Neural cell (in vitro differentiated cells): Measurements from ENCODE around the gene IGFBP2. TPM values are rescaled to one million over a fixed set of nuclear protein-coding genes. Genes with fewer than 3 reads are reported as not detected.

ENCODE experiments used
- H2AFZ ChIP-seq: fragments of 200-600, 300-800 bp; sonication (generic), shearing (Covaris generic); 2 replicates; pipeline ENCODE4 v1.6.0; 2014; ENCODE audit warnings: low read depth, mild to moderate bottlenecking, antibody characterized with exemption, low read length, moderate library complexity
- H3F3A ChIP-seq: fragments of 200-600 bp; shearing (Covaris generic); 2 replicates; pipeline ENCODE4 v1.6.1; 2016; ENCODE audit warnings: mild to moderate bottlenecking, moderate library complexity, mixed read lengths, antibody characterized with exemption, low read length; ENCODE audit not compliant: insufficient read depth, poor library complexity, severe bottlenecking
- H3K27ac ChIP-seq: fragments of 200-600, 300-800 bp; sonication (generic), shearing (Covaris generic); 2 replicates; pipeline ENCODE4 v1.5.1; 2014; ENCODE audit warnings: mild to moderate bottlenecking, low read length, moderate library complexity
- H3K27me3 ChIP-seq: fragments of 300-800, 200-600 bp; sonication (generic), shearing (Covaris generic); 2 replicates; pipeline ENCODE4 v1.6.0; 2014; ENCODE audit warnings: mild to moderate bottlenecking, low read depth, low read length, moderate library complexity; ENCODE audit not compliant: insufficient read depth
- H3K36me3 ChIP-seq: fragments of 300-800, 200-600 bp; sonication (generic), shearing (Covaris generic); 2 replicates; pipeline ENCODE4 v1.5.1; 2014; ENCODE audit warnings: mild to moderate bottlenecking, antibody characterized with exemption, low read length, moderate library complexity; ENCODE audit not compliant: insufficient read depth
- H3K4me2 ChIP-seq: fragments of 300-800, 200-600 bp; sonication (generic), shearing (Covaris generic); 2 replicates; pipeline ENCODE4 v1.6.0; 2014; ENCODE audit warnings: mild to moderate bottlenecking, low read length
- H3K4me3 ChIP-seq: fragments of 300-800, 200-600 bp; sonication (generic), shearing (Covaris generic); 2 replicates; pipeline ENCODE4 v1.5.1; 2014; ENCODE audit warnings: mild to moderate bottlenecking, low read length, moderate library complexity
- H3K79me2 ChIP-seq: fragments of 200-600 bp; shearing (Covaris generic); replicated peaks from 2 replicates; pipeline ENCODE4 v1.6.0; 2014; ENCODE audit warnings: mild to moderate bottlenecking, low read length, moderate library complexity; ENCODE audit not compliant: insufficient read depth
- H3K9ac ChIP-seq: fragments of 300-800, 200-600 bp; sonication (generic), shearing (Covaris generic); 2 replicates; pipeline ENCODE4 v1.6.1; 2016; ENCODE audit warnings: mild to moderate bottlenecking, low read length, mixed read lengths
- H3K9me2 ChIP-seq: fragments of 200-600 bp; shearing (Covaris generic); 2 replicates; pipeline ENCODE4 v1.6.1; 2016; ENCODE audit warnings: mild to moderate bottlenecking, low read length, mixed read lengths; ENCODE audit not compliant: insufficient read depth
- H3K9me3 ChIP-seq: fragments of 200-600, 300-800 bp; sonication (generic), shearing (Covaris generic); 2 replicates; pipeline ENCODE4 v1.6.1; 2016; ENCODE audit warnings: mild to moderate bottlenecking, mixed run types, low read length, moderate library complexity, mixed read lengths
- H4K20me1 ChIP-seq: fragments of 200-600 bp; shearing (Covaris generic); 2 replicates; pipeline ENCODE4 v1.6.1; 2016; ENCODE audit warnings: mild to moderate bottlenecking, mixed run types; ENCODE audit not compliant: insufficient read depth
- CTCF ChIP-seq: fragments of 450-650 bp; IDR thresholded peaks from 2 replicates; pipeline ENCODE4 v1.5.1; 2014; ENCODE audit warnings: antibody characterized with exemption, mild to moderate bottlenecking, moderate library complexity; ENCODE audit not compliant: poor library complexity, severe bottlenecking
- EP300 ChIP-seq: fragments of 450-650 bp; conservative IDR thresholded peaks from 2 replicates; pipeline ENCODE4 v1.6.1; 2014; ENCODE audit warnings: antibody characterized with exemption, mild to moderate bottlenecking, moderate library complexity; ENCODE audit not compliant: poor library complexity, severe bottlenecking
- EZH2 ChIP-seq: fragments of 200-600, 300-800 bp; shearing (Covaris generic), sonication (generic); IDR thresholded peaks from 2 replicates; pipeline ENCODE4 v1.6.1; 2014; ENCODE audit warnings: antibody characterized with exemption, low read length, borderline replicate concordance, mild to moderate bottlenecking; ENCODE audit not compliant: insufficient read depth, poor library complexity, severe bottlenecking
- MXI1 ChIP-seq: fragments of 450-650 bp; conservative IDR thresholded peaks from 2 replicates; pipeline ENCODE4 v1.6.1; 2014; ENCODE audit warnings: antibody characterized with exemption, mild to moderate bottlenecking; ENCODE audit not compliant: poor library complexity, severe bottlenecking
- POLR2AphosphoS5 ChIP-seq: IDR thresholded peaks from 2 replicates; pipeline ENCODE4 v1.6.1; 2012
- RAD21 ChIP-seq: fragments of 450-650 bp; conservative IDR thresholded peaks from 2 replicates; pipeline ENCODE4 v1.6.1; 2014; ENCODE audit warnings: antibody characterized with exemption, mild to moderate bottlenecking, moderate library complexity
- REST ChIP-seq: IDR thresholded peaks from 2 replicates; pipeline ENCODE4 v1.6.1; 2012; ENCODE audit warnings: borderline replicate concordance
- SMC3 ChIP-seq: fragments of 450-650 bp; conservative IDR thresholded peaks from 2 replicates; pipeline ENCODE4 v1.6.1; 2014; ENCODE audit warnings: antibody characterized with exemption, mild to moderate bottlenecking, moderate library complexity; ENCODE audit not compliant: poor library complexity
- TAF1 ChIP-seq: IDR thresholded peaks from 2 replicates; pipeline ENCODE4 v1.6.1; 2012; ENCODE audit warnings: low read depth
- polyA plus RNA-seq: library from polyadenylated mRNA; depleted of rRNA; stranded (reverse); fragments of >200 nt; gene quantifications from 2 replicates; pipeline ENCODE4 v1.2.3, GENCODE V29; 2014

The IGFBP2 gene
- polyA plus RNA-seq, 1 donor from 2014 or later = 150 TPM

DNA sequence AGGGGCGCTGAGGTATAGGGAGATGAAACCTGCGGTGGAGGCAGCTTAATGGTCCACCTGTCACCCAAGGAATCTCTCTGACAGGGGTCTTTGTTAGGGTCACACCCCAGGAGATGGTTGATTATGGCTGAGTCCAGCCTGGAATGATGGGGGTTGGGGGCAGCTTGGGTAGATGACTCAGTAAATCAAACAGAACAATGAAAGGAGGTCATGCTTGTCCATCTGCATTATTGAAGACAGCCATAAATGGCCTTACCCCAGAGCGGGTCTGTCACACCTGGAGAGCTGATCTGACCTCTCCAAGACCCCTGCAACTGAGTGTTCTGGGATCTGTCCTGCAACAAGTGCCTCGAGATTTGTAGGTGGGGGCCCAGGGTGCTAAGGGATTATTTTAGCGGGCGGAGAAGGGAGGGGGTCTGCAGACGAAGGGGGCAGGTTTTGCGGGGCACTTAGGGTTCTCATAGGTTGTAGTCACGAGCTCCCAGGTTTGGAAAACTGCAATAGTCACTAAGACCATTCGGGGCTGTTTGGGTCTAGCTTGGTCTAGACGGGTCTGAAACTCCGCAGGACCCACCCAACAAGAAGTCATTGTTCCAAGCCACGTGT, 771 bp upstream of the IGFBP2 start:
- H3K9ac ChIP-seq = no peak overlapping the region
- H3K79me2 ChIP-seq = peaks cover 20% of the 10 kb centered on the region
- H3K9me3 ChIP-seq = no peaks in the 10 kb centered on the region
- H3K4me2 ChIP-seq = peak overlapping the region; percentile 55
- no peaks in the 10 kb centered on the region for H3K27me3 ChIP-seq
- H3K27ac ChIP-seq = no peak overlapping the region
- H3F3A ChIP-seq = peaks cover 4% of the 10 kb centered on the region
- peak overlapping the region; percentile 71 for H3K4me3 ChIP-seq
- peak overlapping the region; percentile 15 for H2AFZ ChIP-seq
- H4K20me1 ChIP-seq = no peaks in the 10 kb centered on the region
- no peak for TF ChIP-seq CTCF
- no peak for TF ChIP-seq EP300
- no peak for TF ChIP-seq TAF1
- no peak for TF ChIP-seq MXI1
- TF ChIP-seq RAD21 = no peak
- no peak for TF ChIP-seq REST
- TF ChIP-seq SMC3 = no peak
- no peak for TF ChIP-seq EZH2
- TF ChIP-seq POLR2AphosphoS5 = no peak
- H3K36me3 ChIP-seq = no peaks in the 10 kb centered on the region
- H3K9me2 ChIP-seq = no peaks in the 10 kb centered on the region

DNA sequence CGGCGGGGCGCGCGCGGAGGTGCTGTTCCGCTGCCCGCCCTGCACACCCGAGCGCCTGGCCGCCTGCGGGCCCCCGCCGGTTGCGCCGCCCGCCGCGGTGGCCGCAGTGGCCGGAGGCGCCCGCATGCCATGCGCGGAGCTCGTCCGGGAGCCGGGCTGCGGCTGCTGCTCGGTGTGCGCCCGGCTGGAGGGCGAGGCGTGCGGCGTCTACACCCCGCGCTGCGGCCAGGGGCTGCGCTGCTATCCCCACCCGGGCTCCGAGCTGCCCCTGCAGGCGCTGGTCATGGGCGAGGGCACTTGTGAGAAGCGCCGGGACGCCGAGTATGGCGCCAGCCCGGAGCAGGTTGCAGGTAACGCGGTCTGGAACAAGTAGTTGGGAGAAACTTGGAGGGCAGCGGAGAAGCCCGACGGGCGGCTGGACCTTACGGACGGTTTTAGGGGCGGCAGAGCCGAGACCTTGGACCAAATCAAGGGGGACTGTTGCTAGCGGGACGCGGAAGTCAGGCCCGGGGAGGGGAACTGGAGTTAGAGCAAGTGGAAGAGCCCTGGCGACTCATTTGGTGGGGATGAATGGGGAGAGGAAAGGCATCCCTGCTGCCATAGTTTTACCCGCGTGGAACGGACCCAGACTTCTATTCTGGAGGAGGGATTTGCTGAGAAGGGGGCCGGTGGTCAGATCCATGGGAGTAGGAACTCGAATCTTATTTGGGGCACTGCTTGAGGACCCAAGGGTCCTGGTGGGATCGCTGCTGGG, 573 bp downstream of the IGFBP2 start:
- no peaks in the 10 kb centered on the region for H3K9me3 ChIP-seq
- no peaks in the 10 kb centered on the region for H4K20me1 ChIP-seq
- peaks cover 26% of the 10 kb centered on the region for H3K79me2 ChIP-seq
- peak overlapping the region; percentile 68 for H3K9ac ChIP-seq
- no peak overlapping the region for H2AFZ ChIP-seq
- H3K4me2 ChIP-seq = peak overlapping the region; percentile 94
- H3K36me3 ChIP-seq = no peaks in the 10 kb centered on the region
- TF ChIP-seq CTCF (no peak), TAF1 (no peak), RAD21 (peak; percentile 7), MXI1 (peak; percentile 9), SMC3 (no peak), EZH2 (no peak), REST (no peak), EP300 (no peak)
- H3F3A ChIP-seq = peaks cover 4% of the 10 kb centered on the region
- no peak overlapping the region for H3K27ac ChIP-seq
- peak overlapping the region; percentile 98 for H3K4me3 ChIP-seq
- H3K27me3 ChIP-seq = no peaks in the 10 kb centered on the region
- H3K9me2 ChIP-seq = no peaks in the 10 kb centered on the region
